ENCODE measurements around the gene NEUROG2.

Gene NEUROG2

DNA sequence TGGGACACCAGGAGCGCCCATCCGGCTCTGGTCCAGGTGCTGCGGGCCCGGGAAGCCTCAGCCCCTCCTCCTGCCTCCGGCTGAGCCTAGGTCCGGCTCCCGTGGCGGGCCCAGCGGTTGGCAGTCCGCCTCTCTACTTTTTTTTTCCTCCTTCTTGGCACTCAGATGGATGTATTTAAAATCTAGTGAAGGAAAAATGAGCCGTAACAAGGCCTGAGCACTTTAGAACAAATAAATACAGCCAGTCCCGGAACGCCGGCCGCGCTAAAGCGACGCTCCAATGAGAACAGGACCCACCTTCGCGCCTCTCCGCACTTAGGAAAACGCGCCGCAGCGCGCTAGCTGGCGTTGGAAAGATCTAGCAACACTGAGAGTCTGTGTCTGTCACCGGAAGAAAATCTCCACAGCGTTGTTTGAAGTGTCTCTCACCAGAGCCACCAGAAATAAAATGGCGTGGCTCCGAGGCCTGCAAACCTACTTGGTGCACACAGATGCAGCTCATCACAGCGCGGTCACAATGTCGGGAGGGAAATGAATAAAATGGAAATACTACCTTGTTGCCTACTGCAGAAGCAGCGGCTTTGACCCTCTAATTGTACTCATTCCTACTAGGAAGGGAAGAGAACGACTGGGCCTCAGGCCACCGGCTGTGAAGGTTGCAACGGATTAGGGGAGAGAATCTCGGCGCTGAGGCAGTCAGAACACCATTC lies 4.7 kb downstream of the NEUROG2 start:
- in situ Hi-C loops (cut with HindIII; ENCODE audit: low pct_ligation_motif_present, low sequenced_read_pairs): no loop called here

DNA sequence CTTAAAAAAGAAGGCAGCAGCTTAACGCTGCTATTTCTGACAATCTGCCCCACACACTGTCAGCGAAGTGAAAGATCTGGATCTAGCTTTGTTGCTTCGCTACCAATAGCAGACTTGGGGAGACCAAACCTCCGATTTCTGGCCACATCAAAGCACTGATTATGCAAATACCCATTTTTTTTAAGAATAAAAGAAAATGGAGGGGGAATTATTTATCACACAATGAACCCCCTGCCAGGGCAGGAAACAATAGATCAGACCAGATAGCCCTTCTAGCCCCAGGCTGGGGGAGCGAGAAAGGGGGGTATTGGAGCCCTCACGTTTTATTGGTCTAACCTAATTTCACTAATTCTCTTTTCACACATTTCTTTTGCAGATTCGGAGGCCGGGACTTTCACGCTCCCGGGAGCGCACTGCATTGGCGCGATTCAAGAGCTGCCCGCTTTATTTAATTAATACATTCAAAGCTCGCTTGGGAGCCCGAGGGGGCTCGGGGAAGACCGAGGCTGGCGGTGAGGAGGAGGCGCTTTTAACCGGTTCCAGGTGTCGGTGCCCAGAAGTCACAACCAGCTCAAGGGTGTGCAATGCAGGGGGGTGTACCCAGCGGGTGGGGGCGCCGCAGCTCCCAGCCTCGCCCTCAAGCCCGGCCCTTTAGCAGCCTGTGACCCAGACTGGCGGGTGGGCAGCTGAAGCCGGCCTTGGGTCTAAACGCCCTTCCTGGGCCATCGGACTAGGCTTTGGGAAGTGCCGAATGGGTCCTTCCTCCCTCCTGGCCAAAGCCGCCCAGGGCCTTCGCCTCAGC lies 5.5 kb downstream of the NEUROG2 start:
- H3K27me3 ChIP-seq (replicated peaks): peaks cover 73% of the 10 kb centered on the region
- DNase-seq: no peak
- no peak overlapping the region for H3K27ac ChIP-seq
- H3K4me3 ChIP-seq (ENCODE audit: low read depth, low read length): peak overlapping the region; percentile 22
- TF ChIP-seq, protein P1, sequence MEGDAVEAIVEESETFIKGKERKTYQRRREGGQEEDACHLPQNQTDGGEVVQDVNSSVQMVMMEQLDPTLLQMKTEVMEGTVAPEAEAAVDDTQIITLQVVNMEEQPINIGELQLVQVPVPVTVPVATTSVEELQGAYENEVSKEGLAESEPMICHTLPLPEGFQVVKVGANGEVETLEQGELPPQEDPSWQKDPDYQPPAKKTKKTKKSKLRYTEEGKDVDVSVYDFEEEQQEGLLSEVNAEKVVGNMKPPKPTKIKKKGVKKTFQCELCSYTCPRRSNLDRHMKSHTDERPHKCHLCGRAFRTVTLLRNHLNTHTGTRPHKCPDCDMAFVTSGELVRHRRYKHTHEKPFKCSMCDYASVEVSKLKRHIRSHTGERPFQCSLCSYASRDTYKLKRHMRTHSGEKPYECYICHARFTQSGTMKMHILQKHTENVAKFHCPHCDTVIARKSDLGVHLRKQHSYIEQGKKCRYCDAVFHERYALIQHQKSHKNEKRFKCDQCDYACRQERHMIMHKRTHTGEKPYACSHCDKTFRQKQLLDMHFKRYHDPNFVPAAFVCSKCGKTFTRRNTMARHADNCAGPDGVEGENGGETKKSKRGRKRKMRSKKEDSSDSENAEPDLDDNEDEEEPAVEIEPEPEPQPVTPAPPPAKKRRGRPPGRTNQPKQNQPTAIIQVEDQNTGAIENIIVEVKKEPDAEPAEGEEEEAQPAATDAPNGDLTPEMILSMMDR (IDR thresholded peaks at IDR 0.05; ENCODE audit: low read depth, low read length, missing control alignments): no peak
- in situ Hi-C loops (cut with HindIII; ENCODE audit: low pct_ligation_motif_present, low sequenced_read_pairs): no loop called here
- no peaks in the 10 kb centered on the region for H3K36me3 ChIP-seq (replicated peaks)

More for the DNA sequence above, 4.7 kb downstream of the NEUROG2 start:
- peaks cover 77% of the 10 kb centered on the region for H3K27me3 ChIP-seq (replicated peaks)
- H3K36me3 ChIP-seq (replicated peaks): no peaks in the 10 kb centered on the region
- H3K4me3 ChIP-seq (ENCODE audit: low read depth, low read length): no peak overlapping the region
- no peak for DNase-seq
- no peak overlapping the region for H3K27ac ChIP-seq
- TF ChIP-seq, protein P1 (IDR thresholded peaks at IDR 0.05; ENCODE audit: low read depth, low read length, missing control alignments): no peak

GRCh38 chr4:112509243-112510141 lies 6.5 kb downstream of the NEUROG2 start:
- no peak overlapping the region for H3K27ac ChIP-seq
- H3K27me3 ChIP-seq (replicated peaks): peaks cover 64% of the 10 kb centered on the region
- TF ChIP-seq, protein P1 (IDR thresholded peaks at IDR 0.05; ENCODE audit: low read depth, low read length, missing control alignments): no peak
- H3K4me3 ChIP-seq (ENCODE audit: low read depth, low read length): peak overlapping the region; percentile 18
- no peak for DNase-seq
- in situ Hi-C loops (cut with HindIII; ENCODE audit: low pct_ligation_motif_present, low sequenced_read_pairs): no loop called here
- no peaks in the 10 kb centered on the region for H3K36me3 ChIP-seq (replicated peaks)

DNA sequence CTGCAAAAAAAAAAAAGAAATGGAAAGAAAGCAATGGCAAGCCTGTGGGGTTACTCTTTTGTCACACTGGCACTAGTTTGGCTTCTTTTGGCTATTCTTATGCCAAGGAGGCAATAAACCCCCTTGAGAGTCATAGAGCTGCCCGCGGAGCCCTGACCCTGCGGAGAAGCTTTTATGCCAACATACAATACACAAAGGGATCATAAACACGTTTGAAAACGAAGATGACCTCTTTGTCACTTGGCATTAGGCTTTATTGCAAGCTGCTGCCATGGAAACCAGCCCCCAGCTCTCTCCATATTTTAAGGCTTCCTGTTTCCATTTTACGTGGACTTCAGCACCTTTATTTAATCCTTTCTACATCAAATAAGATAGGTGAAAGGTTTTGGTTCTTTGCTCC lies 7.6 kb downstream of the NEUROG2 start:
- in situ Hi-C loops (cut with HindIII; ENCODE audit: low pct_ligation_motif_present, low sequenced_read_pairs): no loop called here
- H3K27ac ChIP-seq: no peak overlapping the region
- DNase-seq: no peak
- TF ChIP-seq, protein P1 (IDR thresholded peaks at IDR 0.05; ENCODE audit: low read depth, low read length, missing control alignments): no peak
- no peaks in the 10 kb centered on the region for H3K36me3 ChIP-seq (replicated peaks)
- H3K27me3 ChIP-seq (replicated peaks): peaks cover 54% of the 10 kb centered on the region
- H3K4me3 ChIP-seq (ENCODE audit: low read depth, low read length): no peak overlapping the region

DNA sequence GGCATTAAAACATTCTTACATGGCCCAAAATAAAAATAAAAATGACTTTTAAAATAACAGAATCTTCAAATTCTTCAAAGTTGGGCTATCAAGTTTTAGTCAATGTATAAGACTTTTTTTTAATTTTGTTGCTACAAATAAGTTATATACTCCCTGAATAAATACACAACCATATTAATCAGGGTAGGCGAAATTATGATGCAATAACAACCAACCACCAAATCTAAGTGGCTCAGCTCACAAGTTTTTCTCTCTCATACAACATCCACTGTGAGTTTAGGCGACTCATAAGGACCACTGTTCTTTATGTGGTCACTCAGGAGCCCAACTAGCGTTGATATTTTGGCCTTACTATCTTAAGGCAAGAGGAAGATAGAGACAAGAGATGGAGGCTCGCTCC lies 11.2 kb downstream of the NEUROG2 start:
- in situ Hi-C loops (cut with HindIII; ENCODE audit: low pct_ligation_motif_present, low sequenced_read_pairs): no loop called here
- DNase-seq: no peak
- Histone ChIP-seq H3K4me3 (ENCODE audit: low read depth, low read length) (no peak overlapping the region), H3K36me3 (replicated peaks) (no peaks in the 10 kb centered on the region), H3K27ac (no peak overlapping the region), H3K27me3 (replicated peaks) (peaks cover 28% of the 10 kb centered on the region)
- TF ChIP-seq, protein P1 (IDR thresholded peaks at IDR 0.05; ENCODE audit: low read depth, low read length, missing control alignments): no peak

Data from brain microvascular endothelial cell (primary cell).